ENCODE data around the gene ZNF653.
"Not testable (repeated sequence)": the region's sequence is repeated elsewhere in the genome, so short reads cannot be mapped to it uniquely, and the experiment has no call there.

ZNF653 gene

GRCh38 chr19:11480715-11481533, 24.7 kb downstream of the ZNF653 start, which contains the start of gene ELAVL3:
TSS of gene ELAVL3 (minus strand) at chr19:11481046. CDS start at chr19:11480608, 438 bp downstream.
- no peak for DNase-seq (ENCODE audit: low read depth)

GRCh38 chr19:11479898-11480714, 25.5 kb downstream of the ZNF653 start:
- no peak for DNase-seq (ENCODE audit: low read depth)

- DNase-seq (ENCODE audit: low read depth) = peak; percentile 31
Measured at GRCh38 chr19:11479090-11479897, 26.3 kb downstream of the ZNF653 start.

GRCh38 chr19:11478167-11479089, 27.2 kb downstream of the ZNF653 start:
- DNase-seq (ENCODE audit: low read depth) = no peak

GRCh38 chr19:11475861-11476260, 29.8 kb downstream of the ZNF653 start:
- no peak for DNase-seq (ENCODE audit: low read depth)

GRCh38 chr19:11475343-11475742, 30.3 kb downstream of the ZNF653 start:
- not testable (repeated sequence) for DNase-seq (ENCODE audit: low read depth)

GRCh38 chr19:11473725-11474124, 31.9 kb downstream of the ZNF653 start:
- DNase-seq (ENCODE audit: low read depth) = no peak

GRCh38 chr19:11468266-11468845, 37.3 kb downstream of the ZNF653 start:
- DNase-seq (ENCODE audit: low read depth) = not testable (repeated sequence)

- DNase-seq (ENCODE audit: low read depth) = no peak
Measured at GRCh38 chr19:11465600-11465999, 40.0 kb downstream of the ZNF653 start.

- DNase-seq (ENCODE audit: low read depth) = no peak
Measured at GRCh38 chr19:11464333-11465265, 41.0 kb downstream of the ZNF653 start.

- DNase-seq (ENCODE audit: low read depth) = no peak
Measured at GRCh38 chr19:11463391-11463790, 42.2 kb downstream of the ZNF653 start.

GRCh38 chr19:11461453-11461852, 44.2 kb downstream of the ZNF653 start:
- no peak for DNase-seq (ENCODE audit: low read depth)

- DNase-seq (ENCODE audit: low read depth) = no peak
Measured at GRCh38 chr19:11460207-11460606, 45.4 kb downstream of the ZNF653 start.

- DNase-seq (ENCODE audit: low read depth) = not testable (repeated sequence)
Measured at GRCh38 chr19:11458912-11459311, 46.7 kb downstream of the ZNF653 start.

- no peak for DNase-seq (ENCODE audit: low read depth)
Measured at GRCh38 chr19:11458236-11458900, 47.3 kb downstream of the ZNF653 start.

- DNase-seq (ENCODE audit: low read depth) = no peak
Measured at GRCh38 chr19:11457831-11458230, 47.8 kb downstream of the ZNF653 start.

- DNase-seq (ENCODE audit: low read depth) = no peak
Measured at GRCh38 chr19:11457115-11457514, 48.5 kb downstream of the ZNF653 start.

- DNase-seq (ENCODE audit: low read depth) = no peak
Measured at GRCh38 chr19:11456659-11457058, 49.0 kb downstream of the ZNF653 start.

- DNase-seq (ENCODE audit: low read depth) = not testable (repeated sequence)
Measured at GRCh38 chr19:11455233-11455554, 50.4 kb downstream of the ZNF653 start.

Data from iris pigment epithelial cell (primary cell).